Kidney (tissue), 14 donors: ENCODE data around the gene ALDH1A2. TPM values are rescaled to one million over a fixed set of nuclear protein-coding genes. Genes with fewer than 3 reads are reported as not detected.

Experiments used
- DNase-seq, 5 donors: peaks; one replicate each; pipeline ENCODE4 v3.0.0-alpha.2; 2013 to 2020
- FAIRE-seq: peaks from 2 replicates; lab custom pipeline; 2012; peaks lifted over from hg19 to GRCh38; lab: Jason Lieb, UNC
- H3K27ac ChIP-seq, 2 donors: one replicate each; pipeline ENCODE4 v1.7.0; 2013; ENCODE audit warnings: low read depth in 2 of 2, low read length in 2 of 2, inconsistent platforms in 1 of 2
- H3K27me3 ChIP-seq: one replicate; pipeline ENCODE4 v1.7.1; 2013; ENCODE audit warnings: low read length, inconsistent platforms; ENCODE audit not compliant: control insufficient read depth, insufficient read depth
- H3K36me3 ChIP-seq, 3 donors: one replicate each; pipeline versions ENCODE4 v1.7.0 to v1.7.1; 2013; ENCODE audit warnings: low read length in 3 of 3, control low read depth in 1 of 3, inconsistent platforms in 1 of 3; ENCODE audit not compliant: insufficient read depth in 3 of 3, control insufficient read depth in 2 of 3
- H3K4me1 ChIP-seq, 3 donors: one replicate each; pipeline versions ENCODE4 v1.7.0 to v1.7.1; 2013; ENCODE audit warnings: low read length in 3 of 3, inconsistent platforms in 1 of 3, low read depth in 1 of 3; ENCODE audit not compliant: control insufficient read depth in 2 of 3, insufficient read depth in 2 of 3
- H3K4me3 ChIP-seq, 3 donors: one replicate each; pipeline versions ENCODE4 v1.7.0 to v1.8.1; 2013; ENCODE audit warnings: low read length in 3 of 3, control low read depth in 1 of 3, inconsistent platforms in 1 of 3
- H3K9ac ChIP-seq, 3 donors: one replicate each; pipeline versions ENCODE4 v1.7.0 to v1.7.1; 2013; ENCODE audit warnings: low read length in 3 of 3, control low read depth in 1 of 3, inconsistent platforms in 1 of 3
- H3K9me3 ChIP-seq, 3 donors: one replicate each; pipeline versions ENCODE4 v1.7.0 to v1.7.1; 2013; ENCODE audit warnings: low read length in 3 of 3, control low read depth in 1 of 3, inconsistent platforms in 1 of 3; ENCODE audit not compliant: control insufficient read depth in 2 of 3, insufficient read depth in 1 of 3
- intact Hi-C: fragments of 100-400 bp; cut with DNase I; formaldehyde crosslinking; loops from one replicate; pipeline ENCODE4 v1.11.1; 2022
- polyA plus RNA-seq: library from polyadenylated mRNA; stranded (reverse); fragments of 350-450 nt; fragmentation: Illumina TruSeq; extraction: RNeasy Lipid Tissue Mini Kit (QIAGEN cat#74804); gene quantifications from one replicate; pipeline ENCODE4 v1.2.3, GENCODE V29; 2014; ENCODE audit warnings: low read depth, low replicate concordance; ENCODE audit not compliant: insufficient read depth
- total RNA-seq: library from RNA; stranded (reverse); fragmentation: NEBNext Ultra II Directional; extraction: Animal tissue kit (Norgen Biotek cat#: 25700); gene quantifications from one replicate; pipeline ENCODE4 v1.2.1, GENCODE V29; 2021
- TF ChIP-seq, protein P1 (sequence below): IDR thresholded peaks from 3 replicates; pipeline ENCODE4 v1.5.1; 2012; ENCODE audit warnings: mild to moderate bottlenecking, moderate library complexity, borderline replicate concordance; ENCODE audit not compliant: insufficient read depth; ENCODE audit errors: extremely low read depth
- donor health status: control.
- donor health status: control.
- donor health status: control.
- donor health status: control.
- donor health status: control.
- donor health status: DM: yes; HTN: yes; CAD: no.
- donor health status: Normal renal cell carcinoma (clear cell type).

Gene ALDH1A2
- total and polyA plus RNA-seq, 2 donors from 2014 or later: 24.4 to 113 TPM

DNA sequence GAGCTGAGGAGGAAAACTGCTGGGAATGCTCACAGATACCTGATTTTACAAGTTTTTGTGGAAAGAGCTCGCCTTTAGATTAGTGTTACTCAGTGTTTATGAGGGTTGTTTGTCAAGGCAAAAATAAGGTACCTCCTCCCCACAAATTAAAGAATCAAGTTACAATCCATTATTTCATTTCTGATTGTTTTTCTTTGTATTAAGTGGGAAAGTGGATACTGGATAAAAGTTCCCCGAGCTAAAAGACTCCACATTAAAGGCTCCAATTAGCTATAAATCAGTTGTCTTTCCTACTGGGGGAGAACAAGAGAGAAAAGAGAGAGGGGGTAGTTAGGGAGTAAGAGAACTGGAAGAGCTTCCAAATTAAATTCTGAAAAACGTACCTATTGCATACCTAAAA, 1.9 kb downstream of the ALDH1A2 start:
- Histone ChIP-seq H3K27ac (no peak overlapping the region), H3K4me1 (peaks cover 0 to 2% (median 0%) of the 10 kb centered on the region in 3 donors), H3K9me3 (no peaks in the 10 kb centered on the region), H3K27me3 (no peaks in the 10 kb centered on the region), H3K4me3 (peak overlapping the region; percentile 36 to 71 (median 61)), H3K36me3 (no peaks in the 10 kb centered on the region), H3K9ac (peak overlapping the region in 2 of 3 donors; percentile 8 to 56)
- no peak for FAIRE-seq
- intact Hi-C loops: loop anchor here (10.0 kb wide), 1 partner anchor 199 kb away; no protein-coding TSS in a partner anchor
- TF ChIP-seq, protein P1, sequence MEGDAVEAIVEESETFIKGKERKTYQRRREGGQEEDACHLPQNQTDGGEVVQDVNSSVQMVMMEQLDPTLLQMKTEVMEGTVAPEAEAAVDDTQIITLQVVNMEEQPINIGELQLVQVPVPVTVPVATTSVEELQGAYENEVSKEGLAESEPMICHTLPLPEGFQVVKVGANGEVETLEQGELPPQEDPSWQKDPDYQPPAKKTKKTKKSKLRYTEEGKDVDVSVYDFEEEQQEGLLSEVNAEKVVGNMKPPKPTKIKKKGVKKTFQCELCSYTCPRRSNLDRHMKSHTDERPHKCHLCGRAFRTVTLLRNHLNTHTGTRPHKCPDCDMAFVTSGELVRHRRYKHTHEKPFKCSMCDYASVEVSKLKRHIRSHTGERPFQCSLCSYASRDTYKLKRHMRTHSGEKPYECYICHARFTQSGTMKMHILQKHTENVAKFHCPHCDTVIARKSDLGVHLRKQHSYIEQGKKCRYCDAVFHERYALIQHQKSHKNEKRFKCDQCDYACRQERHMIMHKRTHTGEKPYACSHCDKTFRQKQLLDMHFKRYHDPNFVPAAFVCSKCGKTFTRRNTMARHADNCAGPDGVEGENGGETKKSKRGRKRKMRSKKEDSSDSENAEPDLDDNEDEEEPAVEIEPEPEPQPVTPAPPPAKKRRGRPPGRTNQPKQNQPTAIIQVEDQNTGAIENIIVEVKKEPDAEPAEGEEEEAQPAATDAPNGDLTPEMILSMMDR: no peak
- DNase-seq: peak in 2 of 5 donors; percentile 85 to 90

GRCh38 chr15:58062983-58063382, 2.5 kb downstream of the ALDH1A2 start:
- TF ChIP-seq, protein P1: no peak
- intact Hi-C loops: loop anchor here (10.0 kb wide), 1 partner anchor 198 kb away; no protein-coding TSS in a partner anchor
- no peak overlapping the region for H3K27ac ChIP-seq
- FAIRE-seq: no peak
- no peaks in the 10 kb centered on the region for H3K9me3 ChIP-seq
- DNase-seq: peak in 1 of 5 donors; percentile 18
- peaks cover 0 to 2% (median 2%) of the 10 kb centered on the region in 3 donors for H3K4me1 ChIP-seq
- peak overlapping the region in 2 of 3 donors; percentile 2 to 71 for H3K4me3 ChIP-seq
- no peaks in the 10 kb centered on the region for H3K36me3 ChIP-seq
- H3K9ac ChIP-seq: peak overlapping the region in 1 of 3 donors; percentile 56
- no peaks in the 10 kb centered on the region for H3K27me3 ChIP-seq

DNA sequence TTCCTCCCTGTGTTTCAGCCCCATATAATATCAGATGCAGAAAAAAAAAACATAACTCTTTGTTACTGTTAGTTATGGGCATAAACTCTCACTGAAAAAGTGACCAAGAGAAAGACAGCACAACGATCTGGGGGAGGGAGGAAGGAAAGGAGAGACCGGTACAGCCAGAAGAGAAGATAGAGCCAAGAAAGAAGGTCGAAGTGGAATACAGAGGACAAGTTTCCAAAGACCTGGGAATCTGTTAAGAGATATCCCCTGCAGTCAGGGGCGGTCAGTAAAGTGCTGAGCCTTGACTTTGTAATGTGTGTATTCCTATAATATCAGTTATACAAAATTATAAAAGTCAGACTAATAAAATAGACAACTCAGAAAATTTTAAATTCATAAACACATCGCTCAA, 3.3 kb downstream of the ALDH1A2 start:
- peaks cover 0 to 3% (median 2%) of the 10 kb centered on the region in 3 donors for H3K4me1 ChIP-seq
- H3K9me3 ChIP-seq: no peaks in the 10 kb centered on the region
- peak in 2 of 5 donors; percentile 33 to 38 for DNase-seq
- intact Hi-C loops: loop anchor here (10.0 kb wide), 1 partner anchor 197 kb away; no protein-coding TSS in a partner anchor
- H3K27me3 ChIP-seq: no peaks in the 10 kb centered on the region
- no peak for FAIRE-seq
- TF ChIP-seq, protein P1: no peak
- H3K36me3 ChIP-seq: no peaks in the 10 kb centered on the region
- no peak overlapping the region for H3K27ac ChIP-seq
- H3K9ac ChIP-seq: peak overlapping the region in 2 of 3 donors; percentile 23 to 56
- peak overlapping the region in 1 of 3 donors; percentile 42 for H3K4me3 ChIP-seq
